Activated naive CD8-positive, alpha-beta T cell treated with anti-CD3 and anti-CD28 coated beads for 36 hours (primary cell): ENCODE data around the gene PSPC1. TPM values are rescaled to one million over a fixed set of nuclear protein-coding genes. Genes with fewer than 3 reads are reported as not detected.
"Not testable (repeated sequence)": the region's sequence is repeated elsewhere in the genome, so short reads cannot be mapped to it uniquely, and the experiment has no call there.

ENCODE experiments used
- DNase-seq: peaks from one replicate; pipeline ENCODE4 v3.0.0; 2021
- H3K27ac Mint-ChIP-seq: one replicate; pipeline ENCODE4 v1.8.0; 2022; ENCODE audit warnings: mild to moderate bottlenecking, moderate library complexity, mixed read lengths
- H3K27me3 Mint-ChIP-seq: one replicate; pipeline ENCODE4 v1.8.0; 2022; ENCODE audit warnings: mild to moderate bottlenecking, mixed read lengths
- H3K36me3 Mint-ChIP-seq: one replicate; pipeline ENCODE4 v1.8.0; 2021; ENCODE audit warnings: mild to moderate bottlenecking, mixed read lengths
- H3K4me1 Mint-ChIP-seq: one replicate; pipeline ENCODE4 v1.8.0; 2021; ENCODE audit warnings: mixed read lengths
- H3K4me3 Mint-ChIP-seq: one replicate; pipeline ENCODE4 v1.8.0; 2022; ENCODE audit warnings: mild to moderate bottlenecking, moderate library complexity, mixed read lengths
- H3K9me3 Mint-ChIP-seq: one replicate; pipeline ENCODE4 v1.8.0; 2022; ENCODE audit warnings: mixed read lengths
- total RNA-seq, 2 experiments: library from RNA; stranded (reverse); gene quantifications; one replicate each; pipeline ENCODE4 v1.2.3, GENCODE V29; 2021

PSPC1 gene
- total RNA-seq, 2 experiments from 2014 or later: 88.7 to 92.4 TPM

DNA sequence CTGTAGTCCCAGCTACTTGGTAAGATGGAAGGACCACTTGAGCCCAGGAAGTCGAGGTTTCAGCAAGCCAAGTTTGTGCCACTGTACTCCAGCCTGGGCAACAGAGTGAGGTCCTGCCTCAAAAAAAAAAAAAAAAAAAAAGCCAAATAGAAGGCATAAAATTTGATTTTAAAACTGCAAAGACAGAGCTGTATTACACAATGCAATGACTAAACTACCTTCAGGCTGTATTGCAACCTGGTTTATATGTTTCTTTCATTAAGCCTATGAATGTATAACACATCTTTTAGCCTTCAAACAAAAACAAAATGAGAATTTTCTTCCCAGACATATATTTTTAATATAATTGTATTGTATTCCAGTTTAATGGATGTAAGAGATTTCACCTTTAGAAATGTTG, 73.7 kb downstream of the PSPC1 start:
- not testable (repeated sequence) for H3K27ac Mint-ChIP-seq, H3K4me1 Mint-ChIP-seq, H3K4me3 Mint-ChIP-seq, H3K36me3 Mint-ChIP-seq, DNase-seq, H3K9me3 Mint-ChIP-seq, H3K27me3 Mint-ChIP-seq

DNA sequence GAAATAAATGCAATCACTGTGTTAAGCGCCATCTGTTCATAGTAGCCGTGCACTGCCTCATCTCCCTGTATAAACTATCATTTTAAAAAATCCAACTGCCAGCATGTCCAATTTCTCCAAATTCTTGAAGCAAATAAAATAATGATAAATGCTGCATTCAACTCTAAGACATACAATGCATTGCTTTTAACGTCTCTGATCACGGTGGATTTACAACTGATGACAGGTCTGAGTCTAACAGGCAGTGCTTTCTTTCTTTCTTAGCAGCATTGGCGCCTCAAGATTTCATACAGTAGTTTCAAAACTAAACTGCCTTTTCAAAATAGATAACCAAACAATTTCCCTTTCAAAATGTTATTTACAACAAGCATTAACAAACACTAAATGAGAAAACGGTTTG, 78.5 kb downstream of the PSPC1 start:
- not testable (repeated sequence) for H3K27ac Mint-ChIP-seq, H3K4me3 Mint-ChIP-seq, DNase-seq, H3K27me3 Mint-ChIP-seq, H3K9me3 Mint-ChIP-seq
- H3K36me3 Mint-ChIP-seq: peaks cover 12% of the 10 kb centered on the region
- H3K4me1 Mint-ChIP-seq: peaks cover 11% of the 10 kb centered on the region

DNA sequence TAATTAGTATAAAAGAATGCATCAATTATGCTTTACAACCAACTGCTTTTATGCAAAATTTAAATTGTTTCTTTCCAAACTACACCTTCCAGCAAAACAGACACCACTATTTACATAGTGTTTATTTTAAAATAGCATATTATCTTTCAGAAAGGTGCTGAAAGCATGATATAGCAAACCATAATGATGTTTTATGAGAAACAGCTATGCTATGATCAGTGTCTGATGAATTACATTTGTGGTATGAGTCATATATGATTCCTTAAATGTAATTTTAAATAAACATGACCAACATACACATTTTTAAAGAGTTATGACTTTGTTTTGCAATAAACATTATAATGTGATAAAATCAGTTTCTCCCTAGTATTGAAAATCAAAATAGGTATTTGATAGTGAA, 81.1 kb downstream of the PSPC1 start:
- not testable (repeated sequence) for H3K9me3 Mint-ChIP-seq, H3K4me1 Mint-ChIP-seq, H3K4me3 Mint-ChIP-seq, H3K27me3 Mint-ChIP-seq, DNase-seq, H3K27ac Mint-ChIP-seq
- H3K36me3 Mint-ChIP-seq: peaks cover 12% of the 10 kb centered on the region

DNA sequence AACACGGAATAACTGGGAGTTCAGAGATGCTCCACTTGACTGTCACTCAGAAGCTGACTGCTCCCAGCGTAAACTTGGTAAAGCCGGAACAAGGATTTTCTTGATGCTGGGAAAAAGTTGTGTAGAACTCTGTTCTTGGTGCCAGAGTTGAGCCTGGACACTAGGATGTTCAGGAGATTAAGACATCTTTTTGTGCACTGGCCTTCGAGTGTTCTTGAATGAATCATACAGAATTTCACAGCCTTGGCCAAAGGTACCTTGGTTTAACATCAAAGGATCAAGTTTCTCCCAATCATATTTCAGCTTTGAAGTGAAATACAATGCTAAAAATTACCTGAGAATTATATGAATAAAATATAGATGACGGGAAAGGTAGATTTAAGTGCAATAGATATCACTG, 81.8 kb downstream of the PSPC1 start:
- H3K27ac Mint-ChIP-seq, H3K9me3 Mint-ChIP-seq, DNase-seq, H3K4me3 Mint-ChIP-seq, H3K27me3 Mint-ChIP-seq: not testable (repeated sequence)
- Mint-ChIP-seq H3K4me1 (peaks cover 11% of the 10 kb centered on the region), H3K36me3 (peaks cover 12% of the 10 kb centered on the region)

DNA sequence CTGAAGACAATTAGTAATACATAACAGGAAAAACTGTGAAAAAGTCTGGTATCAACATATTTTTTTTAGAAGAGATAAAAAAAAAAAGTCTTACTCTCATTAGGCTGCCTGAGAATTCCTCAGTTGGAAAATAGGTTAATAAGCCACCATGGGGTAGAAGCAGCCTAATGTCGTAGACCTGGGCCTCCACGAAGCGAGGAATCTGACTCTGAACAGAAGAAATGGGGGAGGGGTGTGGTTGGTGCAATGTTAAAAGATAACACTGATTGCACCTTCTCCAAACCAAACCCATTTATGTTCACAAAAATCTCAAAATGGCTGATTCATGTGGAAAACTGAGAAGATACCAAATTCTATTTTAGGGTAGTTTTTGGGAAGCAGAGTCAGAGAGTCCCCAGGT, 86.9 kb downstream of the PSPC1 start:
- Mint-ChIP-seq H3K27me3 (no peaks in the 10 kb centered on the region), H3K36me3 (peaks cover 30% of the 10 kb centered on the region), H3K27ac (no peak overlapping the region), H3K4me1 (peaks cover 13% of the 10 kb centered on the region), H3K9me3 (no peaks in the 10 kb centered on the region), H3K4me3 (no peak overlapping the region)
- DNase-seq: no peak

DNA sequence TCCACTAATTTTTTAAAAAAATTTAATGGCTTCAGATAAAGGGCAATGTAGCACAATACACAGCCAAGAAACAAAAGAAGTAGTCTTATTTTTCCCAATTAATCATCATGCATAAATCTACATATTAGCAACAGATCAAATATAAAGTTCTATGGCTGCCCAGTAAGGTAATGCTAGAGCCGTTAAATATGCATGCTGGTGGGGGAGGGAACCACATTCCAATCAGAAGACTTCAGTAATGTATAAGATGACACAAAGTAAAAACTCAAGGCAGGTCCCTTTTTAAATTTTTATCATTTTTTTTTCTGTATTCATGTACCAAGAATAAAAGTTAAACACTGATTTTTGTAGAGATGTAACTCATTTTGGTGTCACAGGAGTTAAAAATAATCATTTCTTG, 87.3 kb downstream of the PSPC1 start:
- Mint-ChIP-seq H3K9me3 (no peaks in the 10 kb centered on the region), H3K27me3 (no peaks in the 10 kb centered on the region), H3K4me1 (peaks cover 14% of the 10 kb centered on the region), H3K36me3 (peaks cover 32% of the 10 kb centered on the region), H3K27ac (no peak overlapping the region), H3K4me3 (no peak overlapping the region)
- DNase-seq: no peak

DNA sequence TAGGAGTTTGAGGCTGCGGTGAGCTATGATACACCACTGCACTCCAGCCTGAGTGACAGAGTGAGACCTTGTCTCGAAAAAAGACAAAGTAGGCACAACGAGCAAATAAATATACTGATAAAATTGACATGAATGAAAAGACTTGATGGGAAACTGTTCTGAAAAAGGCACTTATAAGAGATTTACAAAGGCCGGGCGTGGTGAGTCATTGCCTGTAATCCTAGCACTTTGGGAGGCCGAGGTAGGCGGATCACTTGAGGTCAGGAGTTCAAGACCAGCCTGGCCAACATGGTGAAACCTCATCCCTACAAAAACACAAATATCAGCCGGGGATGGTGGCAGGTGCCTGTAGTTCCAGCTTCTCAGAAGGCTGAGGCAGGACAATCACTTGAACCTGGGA, 91.3 kb downstream of the PSPC1 start:
- not testable (repeated sequence) for H3K27me3 Mint-ChIP-seq, DNase-seq, H3K9me3 Mint-ChIP-seq, H3K4me1 Mint-ChIP-seq, H3K4me3 Mint-ChIP-seq, H3K27ac Mint-ChIP-seq
- peaks cover 28% of the 10 kb centered on the region for H3K36me3 Mint-ChIP-seq

DNA sequence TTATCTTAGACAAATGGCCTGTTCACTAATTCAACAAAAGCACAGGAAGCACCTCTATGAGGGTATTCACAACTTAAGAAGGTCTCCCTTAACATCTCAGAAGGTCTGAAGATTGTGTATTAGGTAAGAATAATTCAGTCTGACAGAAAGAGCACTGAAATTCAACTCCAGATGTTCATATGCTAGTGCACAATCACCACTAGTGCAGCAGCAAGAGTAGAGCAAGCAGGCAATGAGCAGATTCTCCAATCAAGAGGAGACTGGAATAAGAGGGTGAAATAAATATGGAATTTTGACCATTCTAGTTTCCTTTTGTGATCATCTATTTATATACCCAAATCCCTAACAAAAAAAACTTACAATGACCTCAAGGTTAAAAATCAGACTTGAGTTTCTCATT, 97.3 kb downstream of the PSPC1 start:
- DNase-seq: no peak
- H3K36me3 Mint-ChIP-seq: peaks cover 13% of the 10 kb centered on the region
- H3K4me1 Mint-ChIP-seq: peaks cover 24% of the 10 kb centered on the region
- H3K27ac Mint-ChIP-seq: no peak overlapping the region
- H3K4me3 Mint-ChIP-seq: no peak overlapping the region
- no peaks in the 10 kb centered on the region for H3K9me3 Mint-ChIP-seq
- H3K27me3 Mint-ChIP-seq: no peaks in the 10 kb centered on the region

DNA sequence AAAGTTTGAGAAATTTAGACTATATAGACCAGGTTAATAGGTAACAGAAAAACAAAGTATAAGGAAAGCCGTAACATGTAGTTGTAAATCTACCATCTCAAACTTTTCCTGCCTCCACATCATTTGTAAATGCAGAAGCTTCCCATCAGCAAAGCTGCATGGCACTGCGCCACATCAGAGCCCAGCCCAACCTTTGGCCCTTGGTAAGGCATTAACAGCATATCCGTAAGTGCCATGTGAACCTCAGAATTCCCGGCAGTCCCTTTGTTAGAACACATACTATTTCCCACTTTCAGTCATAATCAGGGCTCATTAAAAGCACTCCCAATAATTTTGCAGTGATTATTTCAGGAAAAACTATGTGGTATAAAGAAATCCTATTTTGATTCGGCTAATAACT, 97.7 kb downstream of the PSPC1 start:
- no peak overlapping the region for H3K27ac Mint-ChIP-seq
- peaks cover 13% of the 10 kb centered on the region for H3K36me3 Mint-ChIP-seq
- peaks cover 24% of the 10 kb centered on the region for H3K4me1 Mint-ChIP-seq
- DNase-seq: no peak
- H3K27me3 Mint-ChIP-seq: no peaks in the 10 kb centered on the region
- no peaks in the 10 kb centered on the region for H3K9me3 Mint-ChIP-seq
- no peak overlapping the region for H3K4me3 Mint-ChIP-seq

DNA sequence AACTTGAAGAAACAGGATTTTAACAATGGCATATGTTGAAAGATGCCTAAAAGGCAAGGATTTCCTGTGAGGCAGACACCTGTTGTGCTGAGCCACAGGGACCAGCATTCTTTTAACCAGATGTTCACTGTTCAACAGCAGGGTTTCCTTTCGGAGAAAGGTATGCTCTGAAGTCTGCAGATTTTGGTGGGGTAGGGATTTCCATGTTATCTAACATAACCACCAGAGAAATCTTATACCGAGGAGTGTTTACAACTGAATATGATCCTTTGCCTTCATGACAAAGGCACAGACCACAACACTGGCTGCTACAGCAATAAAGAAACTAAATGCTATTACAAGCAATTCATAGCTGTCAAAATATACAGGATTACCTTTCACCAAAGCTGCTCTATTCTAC, 101.2 kb downstream of the PSPC1 start:
- Mint-ChIP-seq H3K9me3 (no peaks in the 10 kb centered on the region), H3K4me1 (peaks cover 33% of the 10 kb centered on the region), H3K36me3 (peaks cover 16% of the 10 kb centered on the region), H3K27ac (peak overlapping the region; percentile 25), H3K27me3 (no peaks in the 10 kb centered on the region), H3K4me3 (no peak overlapping the region)
- no peak for DNase-seq

DNA sequence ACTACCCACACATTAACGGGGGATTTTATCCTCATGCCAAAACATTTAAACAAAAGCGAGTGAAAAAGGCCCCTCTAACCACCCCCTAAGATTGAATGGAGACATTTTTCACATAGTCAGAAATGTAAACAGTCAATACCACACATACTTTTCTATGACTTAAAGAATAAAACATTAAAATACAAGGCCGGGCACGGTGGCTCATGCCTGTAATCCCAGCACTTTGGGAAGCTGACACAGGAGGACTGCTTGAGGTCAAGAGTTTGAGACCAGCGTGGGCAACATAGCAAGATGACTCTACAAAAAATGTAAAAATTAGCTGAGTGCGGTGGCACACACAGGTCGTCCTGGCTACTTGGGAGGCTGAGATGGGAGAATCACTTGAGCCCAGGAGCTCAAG, 102.0 kb downstream of the PSPC1 start:
- no peaks in the 10 kb centered on the region for H3K27me3 Mint-ChIP-seq
- no peaks in the 10 kb centered on the region for H3K9me3 Mint-ChIP-seq
- peaks cover 20% of the 10 kb centered on the region for H3K36me3 Mint-ChIP-seq
- peaks cover 33% of the 10 kb centered on the region for H3K4me1 Mint-ChIP-seq
- no peak for DNase-seq
- no peak overlapping the region for H3K27ac Mint-ChIP-seq
- no peak overlapping the region for H3K4me3 Mint-ChIP-seq

DNA sequence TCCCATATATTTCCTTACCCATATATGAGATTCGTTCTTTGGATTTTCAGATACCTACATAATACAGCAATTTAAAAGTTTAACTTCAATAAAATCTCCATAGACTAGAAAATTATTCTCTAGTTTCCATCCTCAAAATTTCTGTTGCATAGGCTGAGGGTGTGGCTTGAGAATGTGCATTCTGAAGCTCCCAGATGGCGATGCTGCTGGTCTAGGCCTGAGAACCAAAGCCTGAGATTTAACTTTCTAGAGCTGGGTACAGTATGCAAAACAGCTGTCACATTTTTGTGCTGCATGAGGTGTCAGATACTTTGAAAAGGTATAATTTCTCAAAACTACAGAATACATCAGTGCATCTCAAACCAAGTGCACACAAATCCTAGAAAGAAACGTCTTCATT, 106.6 kb downstream of the PSPC1 start:
- Mint-ChIP-seq H3K4me3 (no peak overlapping the region), H3K27ac (peak overlapping the region; percentile 48)

DNA sequence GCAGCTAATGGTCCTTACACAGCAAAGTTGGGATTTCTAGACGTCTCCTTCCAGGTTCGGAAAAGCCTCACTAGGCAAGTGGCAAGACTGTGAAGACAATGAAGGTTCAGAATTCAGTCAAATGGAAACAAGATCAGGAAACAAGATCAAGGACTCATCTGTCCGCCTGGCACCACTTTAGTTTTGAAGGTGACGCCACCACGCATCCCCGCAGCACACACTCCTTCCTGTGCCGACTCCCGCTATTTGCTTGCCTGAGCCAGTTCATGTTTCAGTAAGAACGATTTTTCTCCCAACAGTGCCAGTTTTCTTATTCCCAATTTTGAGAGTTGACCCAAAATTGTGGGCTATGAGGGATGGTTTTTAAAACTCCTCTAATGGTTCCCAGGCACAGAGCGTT, 107.8 kb downstream of the PSPC1 start:
- Mint-ChIP-seq H3K27me3 (no peaks in the 10 kb centered on the region), H3K4me3 (no peak overlapping the region), H3K27ac (no peak overlapping the region), H3K36me3 (peaks cover 29% of the 10 kb centered on the region), H3K4me1 (peaks cover 10% of the 10 kb centered on the region), H3K9me3 (no peaks in the 10 kb centered on the region)
- DNase-seq: no peak

More for the DNA sequence above, 106.6 kb downstream of the PSPC1 start:
- Mint-ChIP-seq H3K27me3 (no peaks in the 10 kb centered on the region), H3K9me3 (no peaks in the 10 kb centered on the region), H3K4me1 (peaks cover 9% of the 10 kb centered on the region), H3K36me3 (peaks cover 25% of the 10 kb centered on the region)
- no peak for DNase-seq

DNA sequence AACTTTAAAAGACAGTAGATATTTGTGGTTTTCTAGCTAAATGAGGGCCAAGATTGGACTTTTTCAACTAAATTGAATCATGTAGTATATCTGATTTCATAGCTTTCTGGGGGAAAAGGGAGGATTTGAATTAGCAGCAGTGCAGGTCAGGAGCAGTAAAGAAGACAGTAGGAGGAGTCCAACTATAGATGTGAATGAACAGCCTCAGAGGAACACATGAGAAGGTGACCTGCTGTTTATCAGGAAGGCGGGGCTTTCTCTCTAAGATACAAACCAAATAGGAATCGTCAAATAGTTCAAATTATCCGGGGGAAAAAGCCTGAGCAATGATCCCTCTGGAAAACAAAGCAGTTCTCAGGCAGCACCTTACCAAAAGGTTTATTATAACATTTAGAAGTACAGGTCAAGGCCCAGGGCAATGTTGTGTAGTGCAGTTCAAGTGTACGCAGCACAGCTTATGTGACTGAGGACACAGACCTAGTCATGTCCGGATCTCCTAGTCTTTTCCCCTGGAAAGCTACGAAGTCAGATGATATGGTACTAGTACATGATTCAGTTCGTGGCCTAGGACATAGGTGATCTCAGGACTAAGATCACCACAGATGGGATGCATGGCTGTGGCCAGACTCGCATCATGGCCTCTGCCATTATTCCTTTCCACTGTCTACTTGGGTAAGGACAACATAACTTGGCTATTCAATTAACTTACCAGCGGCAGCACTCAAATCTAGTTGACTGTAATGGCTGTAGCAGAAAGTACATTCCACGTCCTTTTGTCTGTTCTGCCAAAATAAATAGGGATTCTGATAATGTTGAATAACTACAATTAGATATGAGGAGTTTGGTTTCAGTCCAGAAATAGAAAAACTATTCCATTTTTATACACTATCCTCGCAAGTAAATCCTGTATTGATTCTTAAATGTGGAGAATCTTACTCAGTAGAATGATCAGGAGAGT, 109.0 kb downstream of the PSPC1 start:
- H3K36me3 Mint-ChIP-seq: peaks cover 33% of the 10 kb centered on the region
- H3K9me3 Mint-ChIP-seq: no peaks in the 10 kb centered on the region
- H3K4me1 Mint-ChIP-seq: peaks cover 10% of the 10 kb centered on the region
- H3K27ac Mint-ChIP-seq: peak overlapping the region; percentile 17
- H3K27me3 Mint-ChIP-seq: no peaks in the 10 kb centered on the region
- no peak overlapping the region for H3K4me3 Mint-ChIP-seq
- DNase-seq: no peak

DNA sequence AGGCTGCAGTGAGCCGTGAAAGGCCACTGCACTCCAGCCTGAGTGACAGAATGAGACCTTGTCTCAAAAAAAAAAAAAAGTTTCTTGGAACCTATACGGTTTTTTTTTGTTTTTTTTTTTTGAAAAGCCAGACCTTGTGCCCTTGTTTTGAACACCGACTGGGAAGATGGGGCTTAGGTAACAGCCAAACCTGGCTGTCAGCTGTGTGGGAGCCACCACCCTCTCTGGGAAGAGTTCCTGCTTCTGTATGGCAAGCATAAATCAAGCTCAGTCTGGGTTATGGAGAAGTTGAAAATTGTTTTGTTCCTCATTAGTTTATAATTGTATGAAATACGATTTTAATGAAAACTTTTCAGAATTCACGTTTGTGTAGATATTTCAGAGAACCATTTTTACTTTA, 109.8 kb downstream of the PSPC1 start:
- H3K27me3 Mint-ChIP-seq: no peaks in the 10 kb centered on the region
- H3K36me3 Mint-ChIP-seq: peaks cover 35% of the 10 kb centered on the region
- H3K9me3 Mint-ChIP-seq: no peaks in the 10 kb centered on the region
- no peak overlapping the region for H3K27ac Mint-ChIP-seq
- H3K4me1 Mint-ChIP-seq: peaks cover 8% of the 10 kb centered on the region
- DNase-seq: no peak
- no peak overlapping the region for H3K4me3 Mint-ChIP-seq

DNA sequence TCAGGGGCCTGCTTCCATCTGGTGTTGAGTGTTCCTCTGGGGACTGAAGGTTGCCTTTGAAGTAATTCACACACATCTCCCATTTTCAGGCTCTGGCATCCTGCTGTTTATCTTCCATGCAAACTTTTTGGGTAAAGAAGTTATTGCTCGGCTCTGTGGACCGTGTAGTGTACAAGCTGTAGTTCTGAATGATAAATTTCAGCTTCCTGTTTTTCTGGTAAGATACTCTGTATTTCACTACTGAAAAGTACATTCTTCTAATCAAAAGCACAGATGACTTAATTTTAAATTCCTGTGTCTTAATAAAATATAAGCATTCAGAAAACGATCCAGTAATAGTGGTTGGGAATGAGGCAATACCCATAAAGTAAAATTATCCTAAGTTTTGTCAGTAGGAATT, 112.6 kb downstream of the PSPC1 start:
- Mint-ChIP-seq H3K36me3 (peaks cover 30% of the 10 kb centered on the region), H3K9me3 (no peaks in the 10 kb centered on the region), H3K27me3 (no peaks in the 10 kb centered on the region), H3K4me3 (no peak overlapping the region), H3K27ac (peak overlapping the region; percentile 72), H3K4me1 (peaks cover 2% of the 10 kb centered on the region)
- DNase-seq: no peak
